H9 (cell line): Measurements from ENCODE around the gene TTC12. TPM values are rescaled to one million over a fixed set of nuclear protein-coding genes. Genes with fewer than 3 reads are reported as not detected.

ENCODE experiments used
- DNase-seq: peaks from one replicate; pipeline ENCODE4 v3.0.0-alpha.2; 2017
- H2AFZ ChIP-seq: one replicate; pipeline ENCODE4 v1.6.1; 2013; ENCODE audit warnings: mild to moderate bottlenecking, low read length, control low read depth, moderate library complexity
- H2AK5ac ChIP-seq: 2 replicates; pipeline ENCODE4 v1.6.1; 2013; ENCODE audit warnings: low read length, control low read depth, mixed read lengths; ENCODE audit not compliant: insufficient read length
- H2BK120ac ChIP-seq: one replicate; pipeline ENCODE4 v1.6.1; 2013; ENCODE audit warnings: low read depth, mild to moderate bottlenecking, low read length, control low read depth, inconsistent platforms; ENCODE audit not compliant: poor library complexity, severe bottlenecking
- H2BK12ac ChIP-seq: 2 replicates; pipeline ENCODE4 v1.6.1; 2013; ENCODE audit warnings: low read length, control low read depth, mixed read lengths, low read depth; ENCODE audit not compliant: insufficient read length
- H2BK15ac ChIP-seq: 2 replicates; pipeline ENCODE4 v1.6.1; 2013; ENCODE audit warnings: low read depth, low read length, control low read depth
- H2BK20ac ChIP-seq: one replicate; pipeline ENCODE4 v1.6.1; 2013; ENCODE audit warnings: low read depth, mild to moderate bottlenecking, low read length, control low read depth, inconsistent platforms; ENCODE audit not compliant: poor library complexity, severe bottlenecking
- H2BK5ac ChIP-seq: 2 replicates; pipeline ENCODE4 v1.6.1; 2013; ENCODE audit warnings: low read length, control low read depth, mixed read lengths; ENCODE audit not compliant: insufficient read length
- H3K14ac ChIP-seq: 2 replicates; pipeline ENCODE4 v1.6.1; 2013; ENCODE audit warnings: low read length, control low read depth; ENCODE audit not compliant: insufficient read depth
- H3K18ac ChIP-seq: 2 replicates; pipeline ENCODE4 v1.6.1; 2013; ENCODE audit warnings: low read depth, mild to moderate bottlenecking, mixed read lengths, low read length, control low read depth; ENCODE audit not compliant: insufficient read length
- H3K23ac ChIP-seq: 2 replicates; pipeline ENCODE4 v1.6.1; 2013; ENCODE audit warnings: low read length, control low read depth, mixed read lengths, low read depth; ENCODE audit not compliant: insufficient read length
- H3K23me2 ChIP-seq: 2 replicates; pipeline ENCODE4 v1.6.1; 2013; ENCODE audit warnings: low read depth, mild to moderate bottlenecking, mixed read lengths, low read length, control low read depth; ENCODE audit not compliant: insufficient read length, poor library complexity, severe bottlenecking
- H3K27ac ChIP-seq: 2 replicates; pipeline ENCODE4 v1.5.1; 2013; ENCODE audit warnings: low read length, control low read depth, mixed read lengths, low read depth; ENCODE audit not compliant: insufficient read length
- H3K27me3 ChIP-seq: 2 replicates; pipeline ENCODE4 v1.6.1; 2013; ENCODE audit warnings: low read length, control low read depth, inconsistent platforms; ENCODE audit not compliant: insufficient read depth
- H3K4ac ChIP-seq: 2 replicates; pipeline ENCODE4 v1.6.1; 2013; ENCODE audit warnings: low read depth, mild to moderate bottlenecking, control low read depth, inconsistent platforms, low read length, moderate library complexity
- H3K4me1 ChIP-seq: 2 replicates; pipeline ENCODE4 v1.6.1; 2013; ENCODE audit warnings: low read length, control low read depth, inconsistent platforms; ENCODE audit not compliant: insufficient read depth
- H3K4me2 ChIP-seq: 2 replicates; pipeline ENCODE4 v1.6.1; 2013; ENCODE audit warnings: low read length, control low read depth, mixed read lengths; ENCODE audit not compliant: insufficient read length, insufficient read depth
- H3K56ac ChIP-seq: 2 replicates; pipeline ENCODE4 v1.6.1; 2013; ENCODE audit warnings: low read depth, mild to moderate bottlenecking, mixed read lengths, low read length, control low read depth; ENCODE audit not compliant: insufficient read length
- H3K79me1 ChIP-seq: 2 replicates; pipeline ENCODE4 v1.6.1; 2013; ENCODE audit warnings: low read depth, mild to moderate bottlenecking, moderate library complexity, low read length, control low read depth, inconsistent platforms; ENCODE audit not compliant: insufficient read depth, poor library complexity, severe bottlenecking
- H3K79me2 ChIP-seq: 2 replicates; pipeline ENCODE4 v1.6.1; 2013; ENCODE audit warnings: low read length, control low read depth, inconsistent platforms; ENCODE audit not compliant: insufficient read depth
- H3K9ac ChIP-seq: 2 replicates; pipeline ENCODE4 v1.6.1; 2013; ENCODE audit warnings: low read length, control low read depth, mixed read lengths; ENCODE audit not compliant: insufficient read length; ENCODE audit errors: extremely low read depth
- H3K9me3 ChIP-seq: one replicate; pipeline ENCODE4 v1.6.1; 2013; ENCODE audit warnings: low read depth, low read length, inconsistent platforms; ENCODE audit not compliant: control insufficient read depth
- H3T11ph ChIP-seq: one replicate; pipeline ENCODE4 v1.6.1; 2013; ENCODE audit warnings: mild to moderate bottlenecking, low read length, control low read depth, inconsistent platforms
- H4K20me1 ChIP-seq: one replicate; pipeline ENCODE4 v1.6.1; 2013; ENCODE audit not compliant: control insufficient read depth, insufficient read length, insufficient read depth
- H4K5ac ChIP-seq: 2 replicates; pipeline ENCODE4 v1.6.1; 2013; ENCODE audit warnings: low read depth, mild to moderate bottlenecking, mixed read lengths, low read length, control low read depth; ENCODE audit not compliant: insufficient read length
- H4K8ac ChIP-seq: replicated peaks from 2 replicates; pipeline ENCODE4 v1.6.1; 2013; ENCODE audit warnings: low read length, control low read depth, mixed read lengths, low read depth; ENCODE audit not compliant: insufficient read length
- H4K91ac ChIP-seq: 2 replicates; pipeline ENCODE4 v1.6.1; 2013; ENCODE audit warnings: low read depth, mild to moderate bottlenecking, moderate library complexity, mixed read lengths, low read length, control low read depth; ENCODE audit not compliant: insufficient read length
- H3K27ac Mint-ChIP-seq, 3 experiments: 2 replicates in 2 of 3; 3 replicates in 1 of 3; pipeline ENCODE4 v1.8.0; 2020 to 2021; ENCODE audit warnings: mixed read lengths in 3 of 3, mild to moderate bottlenecking in 1 of 3, moderate library complexity in 1 of 3
- H3K27me3 Mint-ChIP-seq: 2 replicates; pipeline ENCODE4 v1.8.0; 2021; ENCODE audit warnings: low read depth, mild to moderate bottlenecking, moderate library complexity, mixed read lengths
- H3K36me3 Mint-ChIP-seq, 3 experiments: 2 replicates in 2 of 3; 3 replicates in 1 of 3; pipeline ENCODE4 v1.8.0; 2020 to 2021; ENCODE audit warnings: low read depth in 3 of 3, mixed read lengths in 3 of 3; ENCODE audit not compliant: insufficient read depth in 1 of 3
- H3K4me1 Mint-ChIP-seq, 2 experiments: 2 replicates each; pipeline ENCODE4 v1.8.0; 2020; ENCODE audit warnings: mixed read lengths in 2 of 2
- H3K4me3 Mint-ChIP-seq, 2 experiments: 2 replicates in 1 of 2; 3 replicates in 1 of 2; pipeline ENCODE4 v1.8.0; 2020 to 2021; ENCODE audit warnings: mild to moderate bottlenecking in 2 of 2, mixed read lengths in 2 of 2, moderate library complexity in 1 of 2
- H3K9me3 Mint-ChIP-seq, 2 experiments: 2 replicates in 1 of 2; 3 replicates in 1 of 2; pipeline ENCODE4 v1.8.0; 2020; ENCODE audit warnings: mild to moderate bottlenecking in 2 of 2, mixed read lengths in 2 of 2, moderate library complexity in 1 of 2
- WGBS: extraction: QIAGEN DNeasy Blood & Tissue Kit; methylation state at CpG from one replicate; pipeline ENCODE4 v1.1.7; 2013; ENCODE audit warnings: missing lambda C conversion rate, low lambda C conversion rate, mixed read lengths; ENCODE audit not compliant: insufficient read length; ENCODE audit errors: extremely low coverage; 5-methylcytosine and 5-hydroxymethylcytosine counted together
- total RNA-seq: library from RNA; stranded (reverse); gene quantifications from 2 replicates; pipeline ENCODE4 v1.2.1, GENCODE V29; 2021
- TF ChIP-seq, protein P1 (sequence below): fragments of 200-600 bp; sonication (generic); conservative IDR thresholded peaks from 3 replicates; pipeline ENCODE4 v1.8.0; 2021; ENCODE audit warnings: antibody characterized with exemption, mild to moderate bottlenecking

TTC12 gene
- total RNA-seq, 1 experiment from 2014 or later = 8.3 TPM

DNA sequence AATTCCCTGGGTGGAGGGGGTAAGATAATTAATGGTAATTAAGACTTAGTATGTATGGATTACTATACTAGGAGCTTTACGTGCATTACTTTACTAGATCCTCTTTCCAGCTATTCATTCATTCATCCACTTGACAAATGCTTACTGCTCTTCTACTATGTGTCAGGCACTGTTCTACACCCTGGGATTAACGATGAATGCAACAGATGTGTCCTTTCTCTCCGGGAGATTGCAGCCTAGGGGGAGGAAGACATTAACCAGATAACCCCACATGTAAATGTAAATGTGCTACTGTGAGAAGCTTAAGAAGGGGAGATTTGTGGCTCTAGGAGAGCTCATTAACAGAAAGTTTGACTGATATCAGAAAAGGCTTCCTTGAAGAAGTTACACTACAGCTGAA is 74.9 kb downstream of the TTC12 start:
- H3K9ac ChIP-seq = no peak overlapping the region
- no peak overlapping the region for H2BK15ac ChIP-seq
- no peaks in the 10 kb centered on the region for H3K23me2 ChIP-seq
- H3K4me2 ChIP-seq = no peak overlapping the region
- H3T11ph ChIP-seq = no peak overlapping the region
- H3K56ac ChIP-seq = no peak overlapping the region
- no CpG with 5 or more reads among the region's 3 CpGs for WGBS
- H3K79me1 ChIP-seq = no peaks in the 10 kb centered on the region
- no peak overlapping the region for H2BK5ac ChIP-seq
- H3K4me1 ChIP-seq = peaks cover 2% of the 10 kb centered on the region; the same call in 1 of the 2 replicates
- H2BK120ac ChIP-seq = no peak overlapping the region
- H2AFZ ChIP-seq = no peak overlapping the region
- no peak overlapping the region for H2BK12ac ChIP-seq
- no peaks in the 10 kb centered on the region for H3K79me2 ChIP-seq
- no peaks in the 10 kb centered on the region for H4K20me1 ChIP-seq
- no peaks in the 10 kb centered on the region for H3K9me3 ChIP-seq
- no peak overlapping the region for H3K4me3 Mint-ChIP-seq
- no peak overlapping the region for H2BK20ac ChIP-seq
- H3K9me3 Mint-ChIP-seq = no peaks in the 10 kb centered on the region
- no peak overlapping the region for H4K91ac ChIP-seq
- H2AK5ac ChIP-seq = no peak overlapping the region
- H3K4me1 Mint-ChIP-seq = peaks cover 7% of the 10 kb centered on the region in 2 experiments
- no peaks in the 10 kb centered on the region for H3K27me3 ChIP-seq
- no peaks in the 10 kb centered on the region for H3K36me3 Mint-ChIP-seq
- H3K14ac ChIP-seq = no peak overlapping the region
- H3K18ac ChIP-seq = no peak overlapping the region
- no peak for DNase-seq
- no peak overlapping the region for H3K4ac ChIP-seq
- H3K27ac ChIP-seq = no peak overlapping the region
- no peak overlapping the region for H3K27ac Mint-ChIP-seq
- H4K8ac ChIP-seq = no peak overlapping the region
- TF ChIP-seq, protein P1, sequence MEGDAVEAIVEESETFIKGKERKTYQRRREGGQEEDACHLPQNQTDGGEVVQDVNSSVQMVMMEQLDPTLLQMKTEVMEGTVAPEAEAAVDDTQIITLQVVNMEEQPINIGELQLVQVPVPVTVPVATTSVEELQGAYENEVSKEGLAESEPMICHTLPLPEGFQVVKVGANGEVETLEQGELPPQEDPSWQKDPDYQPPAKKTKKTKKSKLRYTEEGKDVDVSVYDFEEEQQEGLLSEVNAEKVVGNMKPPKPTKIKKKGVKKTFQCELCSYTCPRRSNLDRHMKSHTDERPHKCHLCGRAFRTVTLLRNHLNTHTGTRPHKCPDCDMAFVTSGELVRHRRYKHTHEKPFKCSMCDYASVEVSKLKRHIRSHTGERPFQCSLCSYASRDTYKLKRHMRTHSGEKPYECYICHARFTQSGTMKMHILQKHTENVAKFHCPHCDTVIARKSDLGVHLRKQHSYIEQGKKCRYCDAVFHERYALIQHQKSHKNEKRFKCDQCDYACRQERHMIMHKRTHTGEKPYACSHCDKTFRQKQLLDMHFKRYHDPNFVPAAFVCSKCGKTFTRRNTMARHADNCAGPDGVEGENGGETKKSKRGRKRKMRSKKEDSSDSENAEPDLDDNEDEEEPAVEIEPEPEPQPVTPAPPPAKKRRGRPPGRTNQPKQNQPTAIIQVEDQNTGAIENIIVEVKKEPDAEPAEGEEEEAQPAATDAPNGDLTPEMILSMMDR = no peak
- no peak overlapping the region for H4K5ac ChIP-seq
- no peak overlapping the region for H3K23ac ChIP-seq
- H3K27me3 Mint-ChIP-seq = peaks cover 9% of the 10 kb centered on the region
